Measurements from ENCODE around the gene SLC46A3. TPM values are rescaled to one million over a fixed set of nuclear protein-coding genes. Genes with fewer than 3 reads are reported as not detected.

Gene SLC46A3
- total and polyA plus RNA-seq, 2 experiments from 2014 or later = 0.16 to 0.28 TPM

- ATAC-seq (no peak), DNase-seq (ENCODE audit: low spot score) (no peak)
- Histone ChIP-seq H3K4me1 (ENCODE audit: insufficient read depth) (no peaks in the 10 kb centered on the region), H3K4me3 (no peak overlapping the region), H3K27me3 (ENCODE audit: insufficient read depth) (no peaks in the 10 kb centered on the region), H3K9me2 (ENCODE audit: insufficient read depth) (no peaks in the 10 kb centered on the region), H3K79me2 (replicated peaks; ENCODE audit: insufficient read depth) (no peaks in the 10 kb centered on the region), H3K4me2 (no peak overlapping the region), H3K36me3 (ENCODE audit: insufficient read depth) (no peaks in the 10 kb centered on the region), H4K20me1 (replicated peaks; ENCODE audit: insufficient read depth) (no peaks in the 10 kb centered on the region), H3F3A (replicated peaks; ENCODE audit: low read depth) (no peaks in the 10 kb centered on the region), H3K27ac (ENCODE audit: low read depth) (no peak overlapping the region), H2AFZ (no peak overlapping the region)
- TF ChIP-seq CTCF (conservative IDR thresholded peaks at IDR 0.05; ENCODE audit: low read depth in 2 of 2) = no peak
- no peak for TF ChIP-seq ZNF331 (CRISPR knock-in tag; IDR thresholded peaks at IDR 0.05; ENCODE audit: low read depth)
- TF ChIP-seq POLR2AphosphoS5 (IDR thresholded peaks at IDR 0.05; ENCODE audit: low read depth) = no peak
- TF ChIP-seq REST (IDR thresholded peaks at IDR 0.05; ENCODE audit: unreplicated experiment) = no peak
- no peak for TF ChIP-seq EZH2phosphoT487 (IDR thresholded peaks at IDR 0.05; ENCODE audit: unreplicated experiment)
- TF ChIP-seq ETS1 (IDR thresholded peaks at IDR 0.05) = no peak
- TF ChIP-seq ZNF462 (CRISPR knock-in tag; IDR thresholded peaks at IDR 0.05) = no peak
- TF ChIP-seq NANOG (IDR thresholded peaks at IDR 0.05; ENCODE audit: borderline replicate concordance) = no peak
- no peak for TF ChIP-seq STAT1 (IDR thresholded peaks at IDR 0.05; ENCODE audit: unreplicated experiment)
- TF ChIP-seq CREB1 (CRISPR knock-in tag; IDR thresholded peaks at IDR 0.05; ENCODE audit: low read depth) = no peak
- no peak for TF ChIP-seq EZH2 (IDR thresholded peaks at IDR 0.05; ENCODE audit: low read depth, unreplicated experiment)
- TF ChIP-seq JUNB (IDR thresholded peaks at IDR 0.05; ENCODE audit: unreplicated experiment) = no peak
- no peak for TF ChIP-seq ZNF114 (CRISPR knock-in tag; IDR thresholded peaks at IDR 0.05)
- Mint-ChIP-seq H3K9me3 (no peaks in the 10 kb centered on the region), H3K27me3 (ENCODE audit: insufficient read depth, low read depth, poor library complexity) (no peaks in the 10 kb centered on the region), H3K36me3 (ENCODE audit: low read depth) (no peaks in the 10 kb centered on the region), H3K4me3 (no peak overlapping the region), H3K27ac (no peak overlapping the region), H3K4me1 (0 out of 3 replicates have a peak, but pooled peaks cover 4% of the 10 kb centered on the region)
Observed at GRCh38 chr13:28710161-28710560, 8.6 kb downstream of the SLC46A3 start.

All from GM23338 (cell line).